Measurements from ENCODE around the gene RNU1-3.
"Not testable (repeated sequence)": the region's sequence is repeated elsewhere in the genome, so short reads cannot be mapped to it uniquely, and the experiment has no call there.

Gene RNU1-3

GRCh38 chr1:16639091-16640031 is 27.4 kb downstream of the RNU1-3 start:
- not testable (repeated sequence) for DNase-seq (ENCODE audit: low read depth, low spot score)

- DNase-seq (ENCODE audit: low read depth, low spot score): not testable (repeated sequence)
Measured at GRCh38 chr1:16637941-16638778, 28.6 kb downstream of the RNU1-3 start.

- DNase-seq (ENCODE audit: low read depth, low spot score): not testable (repeated sequence)
Measured at GRCh38 chr1:16636551-16637195, 30.1 kb downstream of the RNU1-3 start.

GRCh38 chr1:16635959-16636358 is 30.8 kb downstream of the RNU1-3 start:
- not testable (repeated sequence) for DNase-seq (ENCODE audit: low read depth, low spot score)

GRCh38 chr1:16633540-16634282 is 33.0 kb downstream of the RNU1-3 start:
- DNase-seq (ENCODE audit: low read depth, low spot score): not testable (repeated sequence)

GRCh38 chr1:16632044-16632850 is 34.5 kb downstream of the RNU1-3 start:
- DNase-seq (ENCODE audit: low read depth, low spot score): not testable (repeated sequence)

- DNase-seq (ENCODE audit: low read depth, low spot score): no peak
Measured at GRCh38 chr1:16631248-16632043, 35.3 kb downstream of the RNU1-3 start.

- no peak for DNase-seq (ENCODE audit: low read depth, low spot score)
Measured at GRCh38 chr1:16630661-16631247, 36.0 kb downstream of the RNU1-3 start.

- DNase-seq (ENCODE audit: low read depth, low spot score): not testable (repeated sequence)
Measured at GRCh38 chr1:16629916-16630530, 36.7 kb downstream of the RNU1-3 start.

- no peak for DNase-seq (ENCODE audit: low read depth, low spot score)
Measured at GRCh38 chr1:16628361-16629111, 38.2 kb downstream of the RNU1-3 start.

GRCh38 chr1:16626409-16626983 is 40.3 kb downstream of the RNU1-3 start:
- DNase-seq (ENCODE audit: low read depth, low spot score): not testable (repeated sequence)

- no peak for DNase-seq (ENCODE audit: low read depth, low spot score)
Measured at GRCh38 chr1:16625497-16626408, 41.0 kb downstream of the RNU1-3 start.

- not testable (repeated sequence) for DNase-seq (ENCODE audit: low read depth, low spot score)
Measured at GRCh38 chr1:16623812-16624719, 42.7 kb downstream of the RNU1-3 start.

GRCh38 chr1:16623337-16623736 is 43.4 kb downstream of the RNU1-3 start:
- DNase-seq (ENCODE audit: low read depth, low spot score): not testable (repeated sequence)

- not testable (repeated sequence) for DNase-seq (ENCODE audit: low read depth, low spot score)
Measured at GRCh38 chr1:16621681-16622315, 45.0 kb downstream of the RNU1-3 start.

Measured in brain pericyte (primary cell).